B cell (primary cell): Measurements from ENCODE around the gene MAPK1. TPM values are rescaled to one million over a fixed set of nuclear protein-coding genes. Genes with fewer than 3 reads are reported as not detected.
"Not testable (repeated sequence)": the region's sequence is repeated elsewhere in the genome, so short reads cannot be mapped to it uniquely, and the experiment has no call there.

ENCODE experiments used
- ATAC-seq: fragments of 200-7000 bp; cut with Tn5 transposase; one replicate; pipeline ENCODE4 v1.10.0; 2021; ENCODE audit warnings: low read depth, mild to moderate bottlenecking, moderate number of reproducible peaks, moderate library complexity
- CTCF ChIA-PET: fragments of 350-600 bp; sonication (Branson Sonifier 250); formaldehyde crosslinking; loops from one replicate; lab custom pipeline; 2021; ENCODE audit warnings: antibody characterized with exemption, inconsistent platforms; lab: Charles Lee
- POLR2A ChIA-PET: fragments of 350-600 bp; sonication (Branson Sonifier 250); formaldehyde crosslinking; loops from one replicate; lab custom pipeline; 2021; ENCODE audit warnings: antibody characterized with exemption; lab: Charles Lee
- DNase-seq: peaks from one replicate; pipeline ENCODE4 v3.0.0; 2013
- H2AFZ ChIP-seq: 2 replicates; pipeline ENCODE4 v1.6.1; 2012; ENCODE audit warnings: mild to moderate bottlenecking, low read depth, low read length; ENCODE audit not compliant: insufficient read depth, poor library complexity, severe bottlenecking
- H3K27ac ChIP-seq, 2 donors: 1 replicate in 1 of 2; 2 replicates in 1 of 2; pipeline ENCODE4 v1.5.1; 2012 to 2013; ENCODE audit warnings: low read length in 2 of 2, mild to moderate bottlenecking in 2 of 2, moderate library complexity in 1 of 2
- H3K27me3 ChIP-seq, 4 experiments: fragments of 200-600 bp in 1 of 4; sonication (generic) in 1 of 4; replicated peaks in 1 of 4; 1 replicate in 2 of 4; 2 replicates in 2 of 4; pipeline versions ENCODE4 v1.6.1 to v1.7.0; 2013 to 2016; ENCODE audit warnings: low read length in 3 of 4, mild to moderate bottlenecking in 2 of 4, mixed read lengths in 1 of 4, moderate library complexity in 1 of 4; ENCODE audit not compliant: insufficient read depth in 4 of 4, control insufficient read depth in 3 of 4; ENCODE audit errors: control extremely low read depth in 1 of 4
- H3K36me3 ChIP-seq, 2 experiments: replicated peaks in 1 of 2; 1 replicate in 1 of 2; 2 replicates in 1 of 2; pipeline versions ENCODE4 v1.6.1 to v1.7.1; 2013; ENCODE audit warnings: low read length in 1 of 2; ENCODE audit not compliant: insufficient read depth in 2 of 2, control insufficient read depth in 1 of 2; ENCODE audit errors: control extremely low read depth in 1 of 2, extremely low read depth in 1 of 2
- H3K4me1 ChIP-seq, 2 donors: fragments of 200-600 bp in 1 of 2; sonication (generic) in 1 of 2; 1 replicate in 1 of 2; 2 replicates in 1 of 2; pipeline versions ENCODE4 v1.5.1 to v1.6.1; 2013 to 2017; ENCODE audit warnings: low read length in 2 of 2; ENCODE audit not compliant: control insufficient read depth in 2 of 2, insufficient read depth in 2 of 2
- H3K4me2 ChIP-seq: replicated peaks from 2 replicates; pipeline ENCODE3; 2012; ENCODE audit warnings: mild to moderate bottlenecking, low read depth, low read length; ENCODE audit not compliant: poor library complexity, severe bottlenecking
- H3K4me3 ChIP-seq, 5 experiments: fragments of 200-600 bp in 1 of 5; sonication (generic) in 1 of 5; 1 replicate in 3 of 5; 2 replicates in 2 of 5; pipeline versions ENCODE4 v1.5.1 to v1.7.0; 2011 to 2016; ENCODE audit warnings: low read length in 4 of 5, mild to moderate bottlenecking in 4 of 5, low read depth in 2 of 5, control low read depth in 1 of 5, moderate library complexity in 1 of 5; ENCODE audit not compliant: insufficient read depth in 1 of 5; ENCODE audit errors: control extremely low read depth in 1 of 5, extremely low read depth in 1 of 5
- H3K79me2 ChIP-seq: fragments of 200-600 bp; sonication (generic); one replicate; pipeline ENCODE4 v1.6.0; 2016; ENCODE audit warnings: low read length; ENCODE audit not compliant: control insufficient read depth, insufficient read depth
- H3K9ac ChIP-seq: fragments of 200-600 bp; sonication (generic); 2 replicates; pipeline ENCODE4 v1.6.1; 2017; ENCODE audit warnings: mild to moderate bottlenecking, low read length, moderate library complexity
- H3K9me3 ChIP-seq, 3 donors: one replicate each; pipeline versions ENCODE4 v1.6.1 to v1.7.1; 2013; ENCODE audit warnings: low read length in 2 of 3; ENCODE audit not compliant: control insufficient read depth in 2 of 3, insufficient read depth in 1 of 3; ENCODE audit errors: control extremely low read depth in 1 of 3
- H4K20me1 ChIP-seq: 2 replicates; pipeline ENCODE4 v1.6.0; 2012; ENCODE audit warnings: mild to moderate bottlenecking, low read length; ENCODE audit not compliant: insufficient read depth, control insufficient read depth, poor library complexity, severe bottlenecking
- H3K27ac Mint-ChIP-seq: one replicate; pipeline ENCODE4 v1.8.0; 2021; ENCODE audit warnings: mixed read lengths
- H3K27me3 Mint-ChIP-seq: one replicate; pipeline ENCODE4 v1.8.0; 2021; ENCODE audit warnings: mixed read lengths
- H3K4me1 Mint-ChIP-seq: one replicate; pipeline ENCODE4 v1.8.0; 2021; ENCODE audit warnings: mixed read lengths
- H3K4me3 Mint-ChIP-seq: one replicate; pipeline ENCODE4 v1.8.0; 2021; ENCODE audit warnings: mixed read lengths
- H3K9me3 Mint-ChIP-seq: one replicate; pipeline ENCODE4 v1.8.0; 2022; ENCODE audit warnings: mixed read lengths; ENCODE audit not compliant: insufficient read depth
- CTCF ChIP-seq: fragments of 200-600 bp; IDR thresholded peaks from one replicate; pipeline ENCODE4 v1.8.0; 2022; ENCODE audit warnings: antibody characterized with exemption, mild to moderate bottlenecking
- EZH2 ChIP-seq: IDR thresholded peaks from 2 replicates; pipeline ENCODE4 v1.6.1; 2012; ENCODE audit warnings: borderline replicate concordance, low read depth, mild to moderate bottlenecking, moderate library complexity, low read length; ENCODE audit not compliant: insufficient read depth, poor library complexity, severe bottlenecking
- WGBS: methylation state at CpG from one replicate; pipeline ENCODE4 v1.1.5; 2013; ENCODE audit warnings: missing lambda C conversion rate; ENCODE audit not compliant: insufficient coverage; 5-methylcytosine and 5-hydroxymethylcytosine counted together
- intact Hi-C: fragments of 100-400 bp; cut with micrococcal nuclease; formaldehyde crosslinking; loops from one replicate; pipeline ENCODE4 v1.10.0; 2022
- polyA plus RNA-seq: library from polyadenylated mRNA; depleted of rRNA; stranded (reverse); fragments of >200 nt; gene quantifications from 2 replicates; pipeline ENCODE4 v1.2.3, GENCODE V29; 2012
- total RNA-seq, 2 donors: library from RNA; stranded (reverse); fragments of 120-200 nt in 1 of 2; gene quantifications; 1 replicate in 1 of 2; 2 replicates in 1 of 2; pipeline versions ENCODE4 v1.2.3 to v1.2.4, GENCODE V29; 2013 to 2022

Gene MAPK1
- total and polyA plus RNA-seq, 2 donors (not counting 1 experiment from before 2014, with no cell fraction given): 24.0 to 155 TPM

GRCh38 chr22:21839765-21840140 lies 27.7 kb downstream of the MAPK1 start:
- H3K9me3 Mint-ChIP-seq: peaks cover 2% of the 10 kb centered on the region

GRCh38 chr22:21839104-21839764 lies 28.2 kb downstream of the MAPK1 start:
- DNase-seq, H3K27me3 Mint-ChIP-seq, H3K9me3 ChIP-seq, H2AFZ ChIP-seq, H3K27me3 ChIP-seq, ATAC-seq, intact Hi-C loops, H3K4me3 ChIP-seq, H3K4me2 ChIP-seq, H3K4me3 Mint-ChIP-seq, H3K9ac ChIP-seq, H3K9me3 Mint-ChIP-seq: not testable (repeated sequence)
- Mint-ChIP-seq H3K4me1 (peaks cover 57% of the 10 kb centered on the region), H3K27ac (peak overlapping the region; percentile 60)
- peak overlapping the region in 1 of 2 donors; percentile 62 for H3K27ac ChIP-seq
- WGBS: 100% methylated on average over 1 of the region's 10 CpGs
- H4K20me1 ChIP-seq: peaks cover 22% of the 10 kb centered on the region
- POLR2A ChIA-PET: interaction anchor here (0.6 kb wide), 1 partner anchor 45 kb away, joined by 3 read pairs; no protein-coding TSS in a partner anchor
- H3K79me2 ChIP-seq: peaks cover 96% of the 10 kb centered on the region
- peaks cover 2 to 14% of the 10 kb centered on the region in 2 experiments for H3K36me3 ChIP-seq
- peaks cover 26 to 35% of the 10 kb centered on the region in 2 donors for H3K4me1 ChIP-seq
- CTCF ChIA-PET: interaction anchor here (1.4 kb wide), 1 partner anchor 98 kb away, joined by 3 read pairs; no protein-coding TSS in a partner anchor

More at GRCh38 chr22:21839765-21840140, 27.7 kb downstream of the MAPK1 start:
- peaks cover 2 to 19% of the 10 kb centered on the region in 2 experiments for H3K36me3 ChIP-seq
- H3K4me1 Mint-ChIP-seq: peaks cover 58% of the 10 kb centered on the region
- intact Hi-C loops: no loop called here
- no peak overlapping the region for H3K9ac ChIP-seq
- WGBS: no CpG with 5 or more reads among the region's 1 CpG
- no peak overlapping the region for H3K4me3 ChIP-seq
- TF ChIP-seq CTCF: no peak
- TF ChIP-seq EZH2: no peak
- H3K27me3 Mint-ChIP-seq: no peaks in the 10 kb centered on the region
- ATAC-seq (no peak), DNase-seq (no peak)
- no peaks in the 10 kb centered on the region for H3K27me3 ChIP-seq
- peaks cover 20 to 29% of the 10 kb centered on the region in 2 donors for H3K4me1 ChIP-seq
- H3K79me2 ChIP-seq: peaks cover 96% of the 10 kb centered on the region
- H3K9me3 ChIP-seq: no peaks in the 10 kb centered on the region
- H4K20me1 ChIP-seq: peaks cover 27% of the 10 kb centered on the region
- H2AFZ ChIP-seq: no peak overlapping the region
- H3K27ac ChIP-seq: no peak overlapping the region
- no peak overlapping the region for H3K27ac Mint-ChIP-seq
- CTCF ChIA-PET: interaction anchor here (1.4 kb wide), 1 partner anchor 97 kb away, joined by 3 read pairs; no protein-coding TSS in a partner anchor
- no peak overlapping the region for H3K4me3 Mint-ChIP-seq
- POLR2A ChIA-PET: interaction anchor here (0.6 kb wide), 1 partner anchor 46 kb away, joined by 3 read pairs; no protein-coding TSS in a partner anchor
- H3K4me2 ChIP-seq: no peak overlapping the region
